HepG2 (cell line): Measurements from ENCODE around the gene BRCA2. TPM values are rescaled to one million over a fixed set of nuclear protein-coding genes. Genes with fewer than 3 reads are reported as not detected.

ENCODE experiments used
- AGO1 ChIP-seq: fragments of 200-400 bp; formaldehyde crosslinking; IDR thresholded peaks from 2 replicates; pipeline ENCODE4 v1.6.1; 2017; ENCODE audit warnings: mild to moderate bottlenecking, low read depth, low read length, moderate library complexity; ENCODE audit not compliant: poor library complexity, severe bottlenecking
- ARID3A ChIP-seq: IDR thresholded peaks from 2 replicates; pipeline ENCODE4 v1.6.1; 2012; ENCODE audit warnings: low read depth, low read length, improper control_type of control experiment
- ATF1 ChIP-seq: IDR thresholded peaks from 2 replicates; pipeline ENCODE4 v1.6.1; 2016; ENCODE audit warnings: mild to moderate bottlenecking, control low read depth
- HOXA9 ChIP-seq: sonication (generic); formaldehyde crosslinking; IDR thresholded peaks from 2 replicates; pipeline ENCODE4 v1.8.1; 2022; ENCODE audit warnings: missing genetic modification reagents, mild to moderate bottlenecking, moderate library complexity, borderline replicate concordance
- KLF9 ChIP-seq: IDR thresholded peaks from 2 replicates; pipeline ENCODE4 v1.6.1; 2016; ENCODE audit warnings: low read depth
- MLX ChIP-seq: IDR thresholded peaks from 2 replicates; pipeline ENCODE4 v1.6.1; 2016
- PRPF4 ChIP-seq: fragments of 200-400 bp; formaldehyde crosslinking; IDR thresholded peaks from 2 replicates; pipeline ENCODE4 v1.6.1; 2016; ENCODE audit warnings: low read length, low read depth; ENCODE audit not compliant: poor library complexity, severe bottlenecking
- REXO4 ChIP-seq: sonication (generic); formaldehyde crosslinking; IDR thresholded peaks from 2 replicates; pipeline ENCODE4 v1.8.0; 2022; ENCODE audit warnings: missing genetic modification reagents, mild to moderate bottlenecking, borderline replicate concordance
- RNF2 ChIP-seq: fragments of 450-650 bp; conservative IDR thresholded peaks from 2 replicates; pipeline ENCODE4 v1.6.1; 2016; ENCODE audit warnings: low read depth
- SNAPC2 ChIP-seq: sonication (generic); formaldehyde crosslinking; IDR thresholded peaks from 2 replicates; pipeline ENCODE4 v1.8.1; 2022; ENCODE audit warnings: mild to moderate bottlenecking, missing genetic modification reagents
- TSC22D2 ChIP-seq: sonication (generic); formaldehyde crosslinking; IDR thresholded peaks from 2 replicates; pipeline ENCODE4 v1.5.1; 2020; ENCODE audit warnings: missing genetic modification reagents, mild to moderate bottlenecking, borderline replicate concordance
- ZBTB25 ChIP-seq: IDR thresholded peaks from 2 replicates; pipeline ENCODE4 v1.6.1; 2018; ENCODE audit warnings: missing genetic modification reagents
- ZFP82 ChIP-seq: sonication (generic); formaldehyde crosslinking; IDR thresholded peaks from 2 replicates; pipeline ENCODE4 v1.5.1; 2020; ENCODE audit warnings: mild to moderate bottlenecking, missing genetic modification reagents, borderline replicate concordance
- ZGPAT ChIP-seq: IDR thresholded peaks from 2 replicates; pipeline ENCODE4 v1.6.1; 2016; ENCODE audit warnings: mild to moderate bottlenecking
- ZNF180 ChIP-seq: sonication (generic); formaldehyde crosslinking; IDR thresholded peaks from 2 replicates; pipeline ENCODE4 v1.4.0; 2020; ENCODE audit warnings: low read depth, missing genetic modification reagents, borderline replicate concordance
- ZNF574 ChIP-seq: sonication (generic); formaldehyde crosslinking; IDR thresholded peaks from 2 replicates; pipeline ENCODE4 v1.4.0; 2020; ENCODE audit warnings: missing genetic modification reagents
- ZNF782 ChIP-seq: sonication (generic); formaldehyde crosslinking; IDR thresholded peaks from 2 replicates; pipeline ENCODE4 v1.4.0; 2020; ENCODE audit warnings: missing genetic modification reagents, mild to moderate bottlenecking, borderline replicate concordance
- ZNF883 ChIP-seq: sonication (generic); formaldehyde crosslinking; IDR thresholded peaks from 2 replicates; pipeline ENCODE4 v1.5.1; 2020; ENCODE audit warnings: mild to moderate bottlenecking, missing genetic modification reagents; ENCODE audit errors: not compliant biosample characterization
- polyA plus RNA-seq, 8 experiments: library from polyadenylated mRNA; depleted of rRNA in 3 of 8; stranded (reverse) in 7 of 8; unstranded in 1 of 8; fragments of >200 nt; fragmentation: Illumina TruSeq in 4 of 8; extraction: Trizol in 4 of 8; gene quantifications; 2 replicates each; pipeline versions ENCODE4 v1.2.1 to v1.2.3, GENCODE V29; 2011 to 2016; ENCODE audit warnings: low read depth in 4 of 8, missing spikeins in 1 of 8, mixed read lengths in 1 of 8; ENCODE audit not compliant: insufficient read depth in 1 of 8
- total RNA-seq, 5 experiments: library from RNA; depleted of rRNA; stranded (reverse); fragments of >200 nt; fragmentation: Illumina TruSeq; extraction: Trizol; gene quantifications; 2 replicates each; pipeline ENCODE4 v1.2.3, GENCODE V29; 2016; ENCODE audit warnings: low read depth in 1 of 5
- TF ChIP-seq, protein P1 (sequence below): sonication (generic); formaldehyde crosslinking; IDR thresholded peaks from 2 replicates; pipeline ENCODE4 v1.5.0; 2020; ENCODE audit warnings: mild to moderate bottlenecking, missing genetic modification reagents

BRCA2 gene
- total and polyA plus RNA-seq, 2 of the 13 experiments (the other 11 are each of a cell fraction or from before 2014, with no cell fraction given), result 3.1 to 24.6 TPM

DNA sequence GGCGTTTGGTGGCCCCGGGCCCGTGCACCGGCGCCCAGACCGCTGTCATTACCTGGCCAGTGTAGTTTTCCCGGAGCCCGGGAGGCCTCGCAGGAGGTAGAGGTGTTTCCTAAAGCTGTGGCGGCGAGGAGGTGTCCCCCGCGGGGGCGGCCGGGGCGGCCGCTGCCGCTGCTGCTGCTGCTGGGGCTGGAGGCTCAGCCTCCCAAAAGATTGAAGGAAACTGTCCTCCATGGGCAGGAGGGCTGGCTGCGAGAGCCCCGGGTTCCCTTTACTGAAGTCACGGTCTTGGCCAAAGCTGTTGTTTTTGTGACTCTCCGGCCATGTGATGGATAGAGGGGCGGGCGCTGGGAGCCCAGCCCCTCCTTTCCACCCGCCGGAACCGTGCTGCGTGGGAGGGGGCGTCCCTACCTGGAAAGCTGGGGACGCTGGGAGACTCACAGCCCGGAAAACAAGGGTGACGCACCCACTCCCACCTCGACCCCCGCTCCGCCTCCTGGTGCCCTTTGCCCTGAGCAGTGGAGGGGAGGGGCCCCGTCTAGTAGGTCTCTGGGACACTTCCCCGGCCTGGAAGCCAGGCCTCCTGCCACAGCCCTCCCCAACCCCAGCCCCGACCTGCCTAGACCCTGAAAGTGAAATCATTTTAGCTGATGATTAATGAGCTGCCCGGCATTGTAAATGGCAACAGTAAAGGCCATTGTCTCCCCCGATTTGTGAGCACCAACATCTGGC, 112.7 kb downstream of the BRCA2 start, which contains the start of gene N4BP2L1 (continued):
- peak; percentile 78 for TF ChIP-seq ZGPAT (CRISPR knock-in tag)
- TF ChIP-seq ZBTB25 (CRISPR knock-in tag), result peak; percentile 50; the same call in 1 of the 2 replicates
- TF ChIP-seq ZNF180 (CRISPR knock-in tag), result no peak
- no peak for TF ChIP-seq TSC22D2 (CRISPR knock-in tag)
- TF ChIP-seq ATF1 (CRISPR knock-in tag), result no peak
- TF ChIP-seq KLF9 (CRISPR knock-in tag), result no peak
- TF ChIP-seq ARID3A, result peak; percentile 70
- TF ChIP-seq HOXA9 (CRISPR knock-in tag), result no peak
- TF ChIP-seq AGO1, result no peak
- TF ChIP-seq SNAPC2 (CRISPR knock-in tag), result peak; percentile 88
- TF ChIP-seq, protein P1, sequence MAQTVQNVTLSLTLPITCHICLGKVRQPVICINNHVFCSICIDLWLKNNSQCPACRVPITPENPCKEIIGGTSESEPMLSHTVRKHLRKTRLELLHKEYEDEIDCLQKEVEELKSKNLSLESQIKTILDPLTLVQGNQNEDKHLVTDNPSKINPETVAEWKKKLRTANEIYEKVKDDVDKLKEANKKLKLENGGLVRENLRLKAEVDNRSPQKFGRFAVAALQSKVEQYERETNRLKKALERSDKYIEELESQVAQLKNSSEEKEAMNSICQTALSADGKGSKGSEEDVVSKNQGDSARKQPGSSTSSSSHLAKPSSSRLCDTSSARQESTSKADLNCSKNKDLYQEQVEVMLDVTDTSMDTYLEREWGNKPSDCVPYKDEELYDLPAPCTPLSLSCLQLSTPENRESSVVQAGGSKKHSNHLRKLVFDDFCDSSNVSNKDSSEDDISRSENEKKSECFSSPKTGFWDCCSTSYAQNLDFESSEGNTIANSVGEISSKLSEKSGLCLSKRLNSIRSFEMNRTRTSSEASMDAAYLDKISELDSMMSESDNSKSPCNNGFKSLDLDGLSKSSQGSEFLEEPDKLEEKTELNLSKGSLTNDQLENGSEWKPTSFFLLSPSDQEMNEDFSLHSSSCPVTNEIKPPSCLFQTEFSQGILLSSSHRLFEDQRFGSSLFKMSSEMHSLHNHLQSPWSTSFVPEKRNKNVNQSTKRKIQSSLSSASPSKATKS (CRISPR knock-in tag), result no peak
- no peak for TF ChIP-seq RNF2
- TF ChIP-seq PRPF4, result no peak
- TF ChIP-seq MLX (CRISPR knock-in tag), result no peak
- no peak; the same call in 1 of the 2 replicates for TF ChIP-seq ZNF782 (CRISPR knock-in tag)
- TF ChIP-seq ZNF574 (CRISPR knock-in tag), result peak; percentile 85
- no peak for TF ChIP-seq ZNF883 (CRISPR knock-in tag)
- TF ChIP-seq ZFP82, result no peak
- no peak for TF ChIP-seq REXO4 (CRISPR knock-in tag)
